Bronchial epithelial cell (primary cell): ENCODE data around the gene GIT1. TPM values are rescaled to one million over a fixed set of nuclear protein-coding genes. Genes with fewer than 3 reads are reported as not detected.
A peak's percentile ranks its signal among the peaks of the same experiment; 100 is the strongest.

Experiments
- DNase-seq: peaks from one replicate; pipeline ENCODE4 v3.0.0-alpha.2; 2010; ENCODE audit warnings: low read depth
- FAIRE-seq: peaks from 2 replicates; lab custom pipeline; 2011; peaks lifted over from hg19 to GRCh38; lab: Jason Lieb, UNC
- H3K27me3 ChIP-seq: 2 replicates; pipeline ENCODE4 v1.5.1; 2011; ENCODE audit warnings: low read length; ENCODE audit not compliant: control insufficient read depth, insufficient read depth
- H3K36me3 ChIP-seq: 2 replicates; pipeline ENCODE4 v1.5.1; 2011; ENCODE audit warnings: low read length; ENCODE audit not compliant: control insufficient read depth, insufficient read depth
- H3K4me3 ChIP-seq: 2 replicates; pipeline ENCODE4 v1.5.1; 2011; ENCODE audit warnings: mild to moderate bottlenecking, low read depth, low read length, control low read depth
- total RNA-seq: library from RNA; depleted of rRNA; stranded (reverse); fragments of >200 nt; gene quantifications from 2 replicates; pipeline ENCODE4 v1.2.1, GENCODE V29; 2014
- TF ChIP-seq, protein P1 (sequence below): IDR thresholded peaks from 2 replicates; pipeline ENCODE4 v1.5.1; 2011; ENCODE audit warnings: mild to moderate bottlenecking, moderate library complexity, low read length, control low read depth, inconsistent platforms; ENCODE audit not compliant: insufficient read depth, severe bottlenecking

GIT1 gene
- total RNA-seq, 1 donor from 2014 or later: 16.3 TPM

DNA sequence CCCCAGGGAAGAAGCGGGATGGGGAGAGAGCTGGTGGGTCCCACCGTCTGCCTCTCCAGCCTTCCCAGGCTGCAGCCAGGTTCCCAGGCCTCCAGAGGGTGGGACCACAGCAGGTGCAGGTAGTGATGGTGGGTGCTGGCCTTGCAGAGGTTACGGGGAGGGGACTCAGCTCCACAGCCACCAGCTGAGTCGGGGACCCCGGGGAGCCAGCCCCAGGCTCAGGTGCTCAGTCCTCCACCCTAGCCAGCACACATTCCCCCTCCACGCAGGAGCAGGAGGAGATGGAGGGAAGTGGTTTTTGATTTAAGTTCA lies 15.9 kb downstream of the GIT1 start:
- peaks cover 32% of the 10 kb centered on the region for H3K36me3 ChIP-seq
- FAIRE-seq: no peak
- TF ChIP-seq, protein P1, sequence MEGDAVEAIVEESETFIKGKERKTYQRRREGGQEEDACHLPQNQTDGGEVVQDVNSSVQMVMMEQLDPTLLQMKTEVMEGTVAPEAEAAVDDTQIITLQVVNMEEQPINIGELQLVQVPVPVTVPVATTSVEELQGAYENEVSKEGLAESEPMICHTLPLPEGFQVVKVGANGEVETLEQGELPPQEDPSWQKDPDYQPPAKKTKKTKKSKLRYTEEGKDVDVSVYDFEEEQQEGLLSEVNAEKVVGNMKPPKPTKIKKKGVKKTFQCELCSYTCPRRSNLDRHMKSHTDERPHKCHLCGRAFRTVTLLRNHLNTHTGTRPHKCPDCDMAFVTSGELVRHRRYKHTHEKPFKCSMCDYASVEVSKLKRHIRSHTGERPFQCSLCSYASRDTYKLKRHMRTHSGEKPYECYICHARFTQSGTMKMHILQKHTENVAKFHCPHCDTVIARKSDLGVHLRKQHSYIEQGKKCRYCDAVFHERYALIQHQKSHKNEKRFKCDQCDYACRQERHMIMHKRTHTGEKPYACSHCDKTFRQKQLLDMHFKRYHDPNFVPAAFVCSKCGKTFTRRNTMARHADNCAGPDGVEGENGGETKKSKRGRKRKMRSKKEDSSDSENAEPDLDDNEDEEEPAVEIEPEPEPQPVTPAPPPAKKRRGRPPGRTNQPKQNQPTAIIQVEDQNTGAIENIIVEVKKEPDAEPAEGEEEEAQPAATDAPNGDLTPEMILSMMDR: no peak

DNA sequence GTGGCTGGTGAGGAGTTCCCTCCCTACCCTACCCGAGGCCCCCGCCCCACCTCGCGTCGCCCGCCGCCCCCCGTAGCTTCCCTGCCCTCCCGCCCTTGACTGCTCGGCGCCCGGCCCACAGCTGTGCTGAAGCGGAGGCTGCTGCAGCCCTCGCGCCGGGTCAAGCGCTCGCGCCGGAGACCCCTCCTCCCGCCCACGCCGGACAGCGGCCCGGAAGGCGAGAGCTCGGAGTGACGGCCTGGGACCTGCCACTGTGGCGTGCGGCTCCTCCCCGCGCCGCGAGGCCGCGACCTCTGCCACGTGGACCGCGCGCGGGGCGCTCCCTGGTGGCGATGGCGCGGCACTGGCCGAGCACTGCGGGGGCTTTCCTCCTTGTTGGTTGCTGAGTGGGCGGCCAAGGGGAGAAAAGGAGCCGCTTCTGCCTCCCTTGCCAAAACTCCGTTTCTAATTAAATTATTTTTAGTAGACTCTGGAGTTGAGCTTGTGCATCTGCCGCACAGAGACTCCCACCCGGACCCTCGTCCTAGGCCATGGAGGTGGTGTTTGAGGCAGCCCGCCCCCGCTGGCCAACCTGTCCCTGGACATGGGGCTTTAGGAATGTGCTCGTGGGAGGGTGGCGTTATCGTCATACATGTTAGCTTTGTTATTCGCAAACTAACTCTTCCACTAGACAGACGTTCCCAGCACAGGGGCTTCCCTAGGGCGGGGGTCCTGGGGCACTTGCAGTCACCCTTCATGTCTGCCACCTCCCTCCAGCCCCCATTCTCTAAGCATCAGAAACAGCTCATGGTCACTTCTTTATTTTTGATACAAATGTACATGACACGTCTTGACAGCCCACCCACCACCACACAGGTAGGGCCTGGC lies 16.5 kb downstream of the GIT1 start:
- peaks cover 28% of the 10 kb centered on the region for H3K36me3 ChIP-seq
- no peak overlapping the region for H3K4me3 ChIP-seq
- TF ChIP-seq, protein P1: peak; percentile 52
- FAIRE-seq (no peak), DNase-seq (no peak)
- no peaks in the 10 kb centered on the region for H3K27me3 ChIP-seq

More for the DNA sequence above, 15.9 kb downstream of the GIT1 start:
- no peak for DNase-seq
- Histone ChIP-seq H3K27me3 (no peaks in the 10 kb centered on the region), H3K4me3 (no peak overlapping the region)

DNA sequence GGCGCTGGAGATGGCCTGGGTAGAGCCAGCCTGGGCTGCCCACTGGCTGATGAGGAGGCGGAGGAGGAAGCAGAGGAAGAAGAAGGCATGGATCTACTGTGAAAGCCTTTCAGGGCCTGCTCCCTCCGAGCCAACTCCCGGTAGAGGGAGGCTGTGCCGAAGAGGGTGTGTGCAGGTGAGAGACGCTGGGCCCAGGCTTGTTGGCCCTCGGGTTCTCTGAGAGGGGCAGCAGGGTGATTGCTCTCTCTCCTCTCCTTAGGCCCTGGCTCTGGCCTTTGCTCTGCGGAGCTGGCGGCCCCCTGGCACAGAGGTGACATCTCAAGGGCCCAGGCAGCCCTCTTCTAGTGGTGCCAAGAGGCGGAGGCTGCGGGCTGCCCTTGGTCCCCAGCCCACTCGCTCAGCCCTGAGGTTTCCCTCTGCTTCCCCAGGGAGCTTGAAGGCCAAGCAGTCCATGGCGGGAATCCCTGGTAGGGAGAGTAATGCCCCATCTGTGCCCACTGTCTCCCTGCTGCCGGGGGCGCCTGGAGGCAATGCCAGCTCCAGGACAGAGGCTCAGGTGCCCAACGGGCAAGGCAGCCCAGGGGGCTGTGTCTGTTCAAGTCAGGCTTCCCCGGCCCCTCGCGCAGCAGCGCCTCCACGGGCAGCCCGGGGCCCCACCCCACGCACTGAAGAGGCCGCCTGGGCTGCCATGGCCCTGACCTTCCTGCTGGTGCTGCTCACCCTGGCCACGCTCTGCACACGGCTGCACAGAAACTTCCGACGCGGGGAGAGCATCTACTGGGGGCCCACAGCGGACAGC lies 17.4 kb downstream of the GIT1 start:
- Histone ChIP-seq H3K36me3 (peaks cover 21% of the 10 kb centered on the region), H3K27me3 (no peaks in the 10 kb centered on the region), H3K4me3 (no peak overlapping the region)
- DNase-seq: no peak
- FAIRE-seq: no peak
- TF ChIP-seq, protein P1: no peak

DNA sequence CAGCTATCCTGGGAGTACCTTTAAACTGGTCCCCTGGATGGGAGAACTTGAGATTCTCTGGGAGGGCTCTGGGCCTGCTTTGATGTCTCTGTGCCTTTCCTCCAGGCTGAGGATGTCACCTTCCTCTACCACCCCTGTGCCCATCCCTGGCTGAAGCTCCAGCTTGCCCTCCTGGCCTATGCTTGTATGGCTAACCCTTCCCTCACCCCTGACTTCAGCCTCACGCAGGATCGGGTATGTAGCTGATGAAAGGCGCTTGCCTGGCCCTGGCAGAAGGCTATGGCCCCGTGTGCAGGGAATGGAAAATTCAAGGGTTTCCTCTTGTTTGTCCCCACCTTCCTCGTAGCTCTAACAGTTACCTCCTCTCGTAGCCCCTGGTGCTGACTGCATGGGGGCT lies 18.0 kb downstream of the GIT1 start:
- Histone ChIP-seq H3K4me3 (no peak overlapping the region), H3K27me3 (no peaks in the 10 kb centered on the region), H3K36me3 (peaks cover 15% of the 10 kb centered on the region)
- FAIRE-seq (no peak), DNase-seq (no peak)
- TF ChIP-seq, protein P1: no peak

DNA sequence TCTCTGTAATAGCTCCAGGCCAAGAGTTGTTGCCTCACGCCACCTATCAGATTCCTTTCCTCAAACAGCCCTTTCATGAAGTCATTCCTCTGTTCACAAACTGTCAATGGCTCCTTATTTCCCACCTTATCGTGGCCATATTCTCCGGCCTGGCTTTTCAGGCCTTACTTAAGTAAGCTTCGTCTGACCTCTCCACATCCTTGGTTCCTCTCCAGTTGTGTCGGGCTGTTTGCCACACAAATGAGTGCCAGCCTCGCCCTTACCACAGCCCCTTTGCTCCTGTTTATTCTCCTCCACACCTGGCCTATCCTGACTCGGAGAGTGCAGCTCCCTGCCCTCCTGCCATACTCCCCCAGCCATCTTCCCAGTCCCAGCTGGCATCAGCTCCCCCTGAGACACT lies 18.9 kb downstream of the GIT1 start:
- no peak for FAIRE-seq
- peaks cover 6% of the 10 kb centered on the region for H3K36me3 ChIP-seq
- TF ChIP-seq, protein P1: no peak
- no peaks in the 10 kb centered on the region for H3K27me3 ChIP-seq
- no peak for DNase-seq
- no peak overlapping the region for H3K4me3 ChIP-seq
